ENCODE measurements around the gene NPR3.

DNA sequence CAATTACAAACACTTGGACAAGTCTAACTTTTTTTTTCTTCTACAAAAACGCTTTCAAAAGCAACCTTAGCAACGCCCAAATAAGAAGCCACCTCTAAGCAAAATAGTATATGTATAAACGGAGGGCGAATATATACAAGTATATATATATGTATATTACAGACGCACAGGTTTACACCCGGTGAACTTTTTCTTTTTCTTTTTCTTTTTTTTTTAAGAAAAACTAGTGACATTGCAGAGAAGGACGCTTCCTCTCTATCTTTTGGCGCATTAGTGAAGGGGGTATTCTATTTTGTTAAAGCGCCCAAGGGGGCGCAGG is 200 bp downstream of the NPR3 start:
- TF ChIP-seq TAF1 (conservative IDR thresholded peaks at IDR 0.05), result no peak
- no peak for TF ChIP-seq RAD21 (IDR thresholded peaks at IDR 0.05)
- no peak for TF ChIP-seq FOXA2 (IDR thresholded peaks at IDR 0.05)
- TF ChIP-seq, protein P1, sequence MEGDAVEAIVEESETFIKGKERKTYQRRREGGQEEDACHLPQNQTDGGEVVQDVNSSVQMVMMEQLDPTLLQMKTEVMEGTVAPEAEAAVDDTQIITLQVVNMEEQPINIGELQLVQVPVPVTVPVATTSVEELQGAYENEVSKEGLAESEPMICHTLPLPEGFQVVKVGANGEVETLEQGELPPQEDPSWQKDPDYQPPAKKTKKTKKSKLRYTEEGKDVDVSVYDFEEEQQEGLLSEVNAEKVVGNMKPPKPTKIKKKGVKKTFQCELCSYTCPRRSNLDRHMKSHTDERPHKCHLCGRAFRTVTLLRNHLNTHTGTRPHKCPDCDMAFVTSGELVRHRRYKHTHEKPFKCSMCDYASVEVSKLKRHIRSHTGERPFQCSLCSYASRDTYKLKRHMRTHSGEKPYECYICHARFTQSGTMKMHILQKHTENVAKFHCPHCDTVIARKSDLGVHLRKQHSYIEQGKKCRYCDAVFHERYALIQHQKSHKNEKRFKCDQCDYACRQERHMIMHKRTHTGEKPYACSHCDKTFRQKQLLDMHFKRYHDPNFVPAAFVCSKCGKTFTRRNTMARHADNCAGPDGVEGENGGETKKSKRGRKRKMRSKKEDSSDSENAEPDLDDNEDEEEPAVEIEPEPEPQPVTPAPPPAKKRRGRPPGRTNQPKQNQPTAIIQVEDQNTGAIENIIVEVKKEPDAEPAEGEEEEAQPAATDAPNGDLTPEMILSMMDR (IDR thresholded peaks at IDR 0.05; ENCODE audit: low read depth, low read length, missing input control), result no peak

All from liver (tissue), 3 donors.